Mammary epithelial cell (primary cell): ENCODE data around the gene COBL.

Experiments used
- CTCF ChIP-seq, 2 donors: IDR thresholded peaks in 1 of 2; conservative IDR thresholded peaks in 1 of 2; 2 replicates each; pipeline ENCODE4 v1.5.1; 2011 to 2012; ENCODE audit warnings: inconsistent platforms in 2 of 2, low read length in 2 of 2, mild to moderate bottlenecking in 2 of 2, control low read depth in 1 of 2, low read depth in 1 of 2; ENCODE audit not compliant: insufficient read depth in 1 of 2; ENCODE audit errors: extremely low read depth in 1 of 2
- EZH2 ChIP-seq: IDR thresholded peaks from 2 replicates; pipeline ENCODE4 v1.6.1; 2012; ENCODE audit warnings: low read length, inconsistent platforms, borderline replicate concordance

GRCh38 chr7:51135576-51135975 is 181.0 kb downstream of the COBL start:
- TF ChIP-seq CTCF (conservative IDR thresholded peaks at IDR 0.05 in 1 of 2, IDR thresholded peaks at IDR 0.05 in 1 of 2; ENCODE audit: extremely low read depth in 1 of 2, insufficient read depth in 1 of 2, low read depth in 1 of 2, low read length in 2 of 2), result no peak
- no peak for TF ChIP-seq EZH2
